ENCODE measurements around the gene AGTR1.

DNA sequence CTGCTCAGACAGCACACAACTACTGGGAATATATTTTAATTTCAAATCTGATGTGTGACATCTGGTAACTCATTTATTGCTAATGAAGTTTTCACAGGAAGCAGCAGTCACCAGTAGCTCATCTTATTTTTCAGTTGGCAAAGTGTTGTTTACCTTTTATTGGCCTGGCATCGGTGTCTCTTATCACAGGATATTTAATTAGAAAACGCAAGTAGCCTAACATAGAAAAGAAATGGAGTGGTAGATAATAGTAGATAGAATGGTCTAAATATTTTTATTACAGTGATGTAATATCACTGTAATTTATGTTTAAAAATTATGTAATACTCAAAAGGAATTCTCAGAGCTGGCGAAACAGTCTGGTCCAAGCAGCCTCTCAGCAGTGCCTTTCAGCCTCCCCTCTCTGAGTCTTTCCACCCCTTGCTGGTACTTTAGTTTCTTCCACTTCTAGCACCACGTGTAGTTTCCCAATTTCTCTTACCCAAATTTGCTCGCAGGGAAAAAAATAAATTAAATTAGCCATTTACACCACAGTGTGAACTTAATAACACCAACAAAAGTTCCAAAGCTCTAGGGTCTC is 31.9 kb downstream of the AGTR1 start:
- TF ChIP-seq POLR2A (IDR thresholded peaks at IDR 0.05; ENCODE audit: low read depth, low read length): no peak
- TF ChIP-seq TAF1 (IDR thresholded peaks at IDR 0.05; ENCODE audit: borderline replicate concordance, low read depth, low read length): no peak
- TF ChIP-seq POLR2AphosphoS5 (IDR thresholded peaks at IDR 0.05; ENCODE audit: low read depth, low read length): no peak

Measured in GM12892 (cell line).